Heart left ventricle (tissue), 13 donors: ENCODE measurements around the gene KCNMA1.

Source experiments
- POLR2A ChIP-seq, 2 donors: fragments of 450-650 bp; IDR thresholded peaks; one replicate each; pipeline ENCODE4 v1.6.1; 2017; ENCODE audit warnings: antibody characterized with exemption in 2 of 2, mild to moderate bottlenecking in 2 of 2, moderate library complexity in 2 of 2
- TF ChIP-seq, protein P1 (sequence below), 12 donors: fragments of 200-600 bp; sonication (generic) in 4 of 12; IDR thresholded peaks; one replicate each; pipeline versions ENCODE4 v1.5.0 to v1.8.0; 2018 to 2022; ENCODE audit warnings: antibody characterized with exemption in 12 of 12, mild to moderate bottlenecking in 5 of 12
- donor health status: ischemic (EF 13 %, LVEDD 7.1; RV severe dilation, severe dysfunction).
- donor health status: DM: no; HTN: yes; CAD: no.
- donor health status: DM: no; HTN: no; CAD: no.
- donor health status: ischemic (EF 25% LVEDD 6.9; RV normal size, moderate dysfunction).
- donor health status: ischemic (EF 25% LVEDD 5.7; RV mildly dilated, moderate dysfunction).
- donor health status: ischemic (EF 35%, LVEDD 5.7; RV mildly dilated, moderate dysfunction).
- donor health status: nonischemic (EF 11% LVEDD 7.7; RV severe dilation, severe dysfunction).
- donor health status: DM: yes; HTN: yes; CAD: no.
- donor health status: PGD.
- donor health status: ischemic (EF 29% LVEDD 5.4; RV normal size, mild dysfunction).
- donor health status: nonischemic (EF 23%, LVEDD 6.1; RV moderate dilation, normal function).

DNA sequence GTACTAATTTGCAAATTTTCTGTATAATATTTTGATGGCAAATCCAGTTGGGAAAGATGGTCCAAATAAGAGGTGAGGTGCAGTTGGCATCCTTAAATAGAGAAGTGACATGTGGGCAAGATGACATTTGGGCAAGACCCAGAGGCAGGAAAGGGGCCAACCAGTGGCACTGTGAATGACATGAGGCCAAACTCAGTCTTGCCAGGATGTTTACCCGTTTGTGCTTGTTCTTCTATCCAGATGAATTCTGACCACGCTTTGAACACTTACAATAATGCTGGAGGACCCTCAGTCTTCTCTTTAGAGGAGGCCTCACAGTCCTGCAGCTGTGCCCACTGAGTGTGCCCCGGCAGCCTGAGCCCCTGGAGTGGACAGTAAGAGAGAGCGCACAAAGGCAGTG, 45.1 kb downstream of the KCNMA1 start:
- TF ChIP-seq, protein P1, sequence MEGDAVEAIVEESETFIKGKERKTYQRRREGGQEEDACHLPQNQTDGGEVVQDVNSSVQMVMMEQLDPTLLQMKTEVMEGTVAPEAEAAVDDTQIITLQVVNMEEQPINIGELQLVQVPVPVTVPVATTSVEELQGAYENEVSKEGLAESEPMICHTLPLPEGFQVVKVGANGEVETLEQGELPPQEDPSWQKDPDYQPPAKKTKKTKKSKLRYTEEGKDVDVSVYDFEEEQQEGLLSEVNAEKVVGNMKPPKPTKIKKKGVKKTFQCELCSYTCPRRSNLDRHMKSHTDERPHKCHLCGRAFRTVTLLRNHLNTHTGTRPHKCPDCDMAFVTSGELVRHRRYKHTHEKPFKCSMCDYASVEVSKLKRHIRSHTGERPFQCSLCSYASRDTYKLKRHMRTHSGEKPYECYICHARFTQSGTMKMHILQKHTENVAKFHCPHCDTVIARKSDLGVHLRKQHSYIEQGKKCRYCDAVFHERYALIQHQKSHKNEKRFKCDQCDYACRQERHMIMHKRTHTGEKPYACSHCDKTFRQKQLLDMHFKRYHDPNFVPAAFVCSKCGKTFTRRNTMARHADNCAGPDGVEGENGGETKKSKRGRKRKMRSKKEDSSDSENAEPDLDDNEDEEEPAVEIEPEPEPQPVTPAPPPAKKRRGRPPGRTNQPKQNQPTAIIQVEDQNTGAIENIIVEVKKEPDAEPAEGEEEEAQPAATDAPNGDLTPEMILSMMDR (IDR thresholded peaks at IDR 0.05): no peak
- no peak for TF ChIP-seq POLR2A (IDR thresholded peaks at IDR 0.05)
